Measurements from ENCODE around the gene SECISBP2. TPM values are rescaled to one million over a fixed set of nuclear protein-coding genes. Genes with fewer than 3 reads are reported as not detected.

SECISBP2 gene
- total and polyA plus RNA-seq, 2 donors, result 41.2 to 52.7 TPM

DNA sequence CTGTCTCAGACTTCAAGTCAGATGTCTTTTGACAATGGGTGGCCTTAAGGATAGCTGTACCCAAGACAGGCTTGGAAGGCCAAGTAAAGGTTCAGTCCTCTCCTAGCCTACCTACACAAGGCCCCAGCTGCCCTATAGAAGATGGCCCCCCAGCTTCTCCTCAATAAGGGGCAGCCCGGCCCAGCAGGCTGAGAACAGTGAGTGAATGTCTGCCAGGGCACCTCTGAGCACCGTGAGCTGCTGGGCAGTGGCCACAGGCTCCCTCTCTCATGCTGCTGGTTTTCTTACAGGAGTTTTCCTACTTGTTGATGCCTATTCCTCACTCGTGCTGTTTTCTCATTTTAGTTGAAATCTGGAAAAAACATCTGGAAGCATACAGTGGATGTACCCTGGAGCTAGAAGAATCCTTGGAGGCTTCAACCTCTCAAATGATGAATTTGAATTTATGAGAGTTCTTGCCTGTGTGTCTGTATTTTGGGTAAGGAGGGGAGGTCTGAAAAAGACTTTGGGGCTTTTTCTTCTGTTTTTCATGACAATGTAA lies 40.1 kb downstream of the SECISBP2 start:
- H3K4me1 ChIP-seq (ENCODE audit: control insufficient read depth in 2 of 2, insufficient read depth in 2 of 2, low read length in 2 of 2), result no peaks in the 10 kb centered on the region

DNA sequence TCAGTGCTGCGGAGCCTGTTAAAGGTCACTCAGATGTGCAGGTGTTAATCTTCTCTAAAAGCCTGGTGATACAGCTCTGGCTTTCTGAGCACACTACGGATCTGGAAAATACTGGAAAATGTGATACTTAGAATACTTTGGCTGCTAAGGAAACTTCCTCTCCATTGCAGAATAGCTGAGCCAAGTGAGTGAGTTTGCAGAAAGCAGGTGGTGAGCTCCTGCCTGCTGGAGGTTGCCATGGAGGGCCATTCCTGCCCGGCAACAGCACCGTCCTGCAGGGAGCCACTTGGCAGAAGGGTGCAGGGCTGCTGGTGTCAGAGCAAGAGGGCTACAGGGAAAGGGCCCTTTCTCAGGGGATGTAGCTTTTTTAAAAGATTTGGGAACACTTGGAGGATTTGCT lies 40.7 kb downstream of the SECISBP2 start:
- WGBS, result 94% methylated on average over 4 of the region's 4 CpGs
- H3K27me3 ChIP-seq (ENCODE audit: control insufficient read depth in 2 of 2, insufficient read depth in 1 of 2, low read length in 1 of 2), result no peaks in the 10 kb centered on the region
- H3K27ac ChIP-seq (ENCODE audit: low read depth in 1 of 2, low read length in 1 of 2), result no peak overlapping the region
- peaks cover 92 to 93% of the 10 kb centered on the region in 2 donors for H3K36me3 ChIP-seq (ENCODE audit: control insufficient read depth in 2 of 2, insufficient read depth in 2 of 2, low read length in 1 of 2)
- H3K4me1 ChIP-seq (ENCODE audit: control insufficient read depth in 2 of 2, insufficient read depth in 2 of 2, low read length in 2 of 2), result no peaks in the 10 kb centered on the region
- no peaks in the 10 kb centered on the region for H3K9me3 ChIP-seq (ENCODE audit: control insufficient read depth in 2 of 2, insufficient read depth in 1 of 2, low read length in 1 of 2)
- no peak for DNase-seq (ENCODE audit: low read depth in 6 of 9, low spot score in 9 of 9)
- H3K4me3 ChIP-seq (ENCODE audit: low read length in 2 of 2), result no peak overlapping the region

More for the DNA sequence above, 40.1 kb downstream of the SECISBP2 start:
- no peak overlapping the region for H3K4me3 ChIP-seq (ENCODE audit: low read length in 2 of 2)
- no peaks in the 10 kb centered on the region for H3K27me3 ChIP-seq (ENCODE audit: control insufficient read depth in 2 of 2, insufficient read depth in 1 of 2, low read length in 1 of 2)
- H3K27ac ChIP-seq (ENCODE audit: low read depth in 1 of 2, low read length in 1 of 2), result no peak overlapping the region
- H3K9me3 ChIP-seq (ENCODE audit: control insufficient read depth in 2 of 2, insufficient read depth in 1 of 2, low read length in 1 of 2), result no peaks in the 10 kb centered on the region
- 96% methylated on average over 3 of the region's 3 CpGs for WGBS
- no peak for DNase-seq (ENCODE audit: low read depth in 6 of 9, low spot score in 9 of 9)
- peaks cover 94 to 95% of the 10 kb centered on the region in 2 donors for H3K36me3 ChIP-seq (ENCODE audit: control insufficient read depth in 2 of 2, insufficient read depth in 2 of 2, low read length in 1 of 2)

DNA sequence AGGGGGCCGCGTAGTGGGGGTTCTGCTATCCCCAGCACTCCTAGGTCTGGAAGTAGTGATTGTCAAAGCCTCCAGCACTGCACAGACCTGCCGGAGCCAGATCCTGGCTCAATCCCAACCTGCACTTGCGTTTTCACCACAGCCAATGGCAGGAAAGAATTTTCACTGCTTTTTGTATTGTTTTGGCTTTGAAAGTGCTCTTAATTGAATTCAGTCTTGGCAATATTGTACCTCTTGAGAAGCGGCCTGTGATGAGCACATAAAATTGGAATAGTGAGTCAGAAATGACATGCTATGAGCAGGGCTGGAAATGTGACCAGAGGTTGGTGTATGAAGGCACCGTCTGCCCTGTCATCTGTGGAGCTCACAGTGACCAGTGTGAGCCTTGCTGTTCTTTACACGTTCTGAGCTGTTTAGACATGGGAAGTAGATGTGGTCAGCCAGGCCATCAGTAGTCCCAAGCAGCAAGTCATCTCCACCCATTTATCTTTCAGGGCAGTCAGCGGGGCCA lies 41.5 kb downstream of the SECISBP2 start:
- H3K27ac ChIP-seq (ENCODE audit: low read depth in 1 of 2, low read length in 1 of 2), result no peak overlapping the region
- peaks cover 86 to 87% of the 10 kb centered on the region in 2 donors for H3K36me3 ChIP-seq (ENCODE audit: control insufficient read depth in 2 of 2, insufficient read depth in 2 of 2, low read length in 1 of 2)
- no peak overlapping the region for H3K4me3 ChIP-seq (ENCODE audit: low read length in 2 of 2)
- WGBS, result 96% methylated on average over 8 of the region's 8 CpGs
- no peaks in the 10 kb centered on the region for H3K4me1 ChIP-seq (ENCODE audit: control insufficient read depth in 2 of 2, insufficient read depth in 2 of 2, low read length in 2 of 2)
- H3K27me3 ChIP-seq (ENCODE audit: control insufficient read depth in 2 of 2, insufficient read depth in 1 of 2, low read length in 1 of 2), result no peaks in the 10 kb centered on the region
- H3K9me3 ChIP-seq (ENCODE audit: control insufficient read depth in 2 of 2, insufficient read depth in 1 of 2, low read length in 1 of 2), result no peaks in the 10 kb centered on the region
- no peak for DNase-seq (ENCODE audit: low read depth in 6 of 9, low spot score in 9 of 9)

DNA sequence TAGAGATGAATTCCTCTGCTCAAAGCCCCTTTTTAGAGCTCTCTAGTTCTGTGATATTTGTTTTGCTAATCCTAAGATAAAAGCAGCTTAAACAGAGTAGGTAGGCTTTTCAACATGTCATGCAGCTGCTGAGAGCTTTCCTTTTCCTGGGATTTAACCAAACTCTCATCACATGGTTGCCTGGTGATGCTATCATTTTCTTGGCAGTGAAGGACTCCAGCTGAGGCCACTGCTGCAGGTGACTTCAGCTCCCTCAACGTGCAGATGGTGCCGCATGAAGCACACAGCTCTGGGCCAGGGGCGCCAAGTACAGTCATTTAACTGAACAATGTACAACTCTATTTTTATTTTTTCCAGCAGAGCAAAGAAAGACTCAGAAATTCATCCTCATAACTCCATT lies 42.2 kb downstream of the SECISBP2 start:
- no peak overlapping the region for H3K4me3 ChIP-seq (ENCODE audit: low read length in 2 of 2)
- H3K36me3 ChIP-seq (ENCODE audit: control insufficient read depth in 2 of 2, insufficient read depth in 2 of 2, low read length in 1 of 2), result peaks cover 79 to 82% of the 10 kb centered on the region in 2 donors
- no peaks in the 10 kb centered on the region for H3K4me1 ChIP-seq (ENCODE audit: control insufficient read depth in 2 of 2, insufficient read depth in 2 of 2, low read length in 2 of 2)
- DNase-seq (ENCODE audit: low read depth in 6 of 9, low spot score in 9 of 9), result no peak
- no peak overlapping the region for H3K27ac ChIP-seq (ENCODE audit: low read depth in 1 of 2, low read length in 1 of 2)
- H3K27me3 ChIP-seq (ENCODE audit: control insufficient read depth in 2 of 2, insufficient read depth in 1 of 2, low read length in 1 of 2), result no peaks in the 10 kb centered on the region
- 93% methylated on average over 3 of the region's 3 CpGs for WGBS
- no peaks in the 10 kb centered on the region for H3K9me3 ChIP-seq (ENCODE audit: control insufficient read depth in 2 of 2, insufficient read depth in 1 of 2, low read length in 1 of 2)

DNA sequence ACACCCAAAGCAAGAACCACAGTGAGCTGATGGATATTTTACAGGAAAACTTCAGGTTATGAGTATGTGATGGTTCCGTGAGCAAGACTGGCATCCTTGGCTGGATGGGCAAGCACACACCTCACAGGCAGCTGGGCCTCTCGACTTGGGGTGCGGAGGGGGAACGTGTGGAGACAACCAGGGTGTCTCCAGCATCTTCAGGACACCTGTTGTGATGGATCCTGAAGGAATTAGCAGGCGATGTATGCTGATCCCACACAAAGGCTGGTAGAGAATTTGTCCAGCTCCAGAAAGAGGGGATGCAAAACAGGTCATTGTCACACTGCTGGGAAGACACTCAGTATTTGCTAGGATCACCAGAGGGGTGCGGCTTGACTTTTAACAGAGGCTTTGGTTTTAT lies 42.7 kb downstream of the SECISBP2 start:
- 97% methylated on average over 6 of the region's 6 CpGs for WGBS
- no peaks in the 10 kb centered on the region for H3K27me3 ChIP-seq (ENCODE audit: control insufficient read depth in 2 of 2, insufficient read depth in 1 of 2, low read length in 1 of 2)

DNA sequence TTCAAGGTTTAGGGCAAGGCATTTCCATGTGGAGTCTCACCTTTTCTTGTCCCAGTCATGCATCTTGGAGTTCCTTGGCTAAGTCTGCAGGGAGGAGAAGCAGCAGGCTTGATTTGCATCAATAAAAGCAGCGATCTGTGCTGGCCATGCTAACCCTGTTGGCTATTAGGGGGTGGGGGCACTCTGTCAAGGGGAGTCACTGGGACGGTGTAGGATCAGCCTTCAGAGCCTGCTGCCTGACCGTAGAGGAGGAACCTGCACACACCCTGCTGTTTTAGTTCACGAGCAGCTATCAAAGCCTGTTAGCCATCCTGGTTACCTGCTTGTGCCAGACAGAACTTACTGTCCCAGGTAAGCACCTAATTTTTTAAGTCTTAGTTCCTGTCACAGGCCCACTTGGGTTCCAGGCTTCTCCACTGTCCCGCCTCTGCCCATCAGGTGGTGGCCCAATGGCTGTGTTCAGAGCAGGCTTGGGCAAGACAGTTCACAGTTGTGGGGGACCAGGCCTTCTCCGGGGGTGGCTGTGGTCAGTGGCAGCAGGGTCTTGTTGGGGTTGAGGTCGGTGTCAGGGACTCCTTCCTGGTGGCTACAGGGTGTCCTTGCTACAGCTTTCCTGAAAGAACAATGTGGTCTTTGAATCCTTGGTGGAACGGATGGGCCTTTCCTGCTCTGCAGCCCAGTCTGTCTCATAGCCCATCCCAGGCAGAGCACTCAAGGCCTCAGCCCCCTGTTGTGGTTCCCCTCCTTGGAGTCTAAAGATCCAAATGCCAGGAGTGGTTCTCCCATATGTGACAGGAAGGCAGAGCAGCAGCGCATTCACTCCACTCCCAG lies 43.7 kb downstream of the SECISBP2 start:
- DNase-seq (ENCODE audit: low read depth in 6 of 9, low spot score in 9 of 9), result no peak
- Histone ChIP-seq H3K27me3 (ENCODE audit: control insufficient read depth in 2 of 2, insufficient read depth in 1 of 2, low read length in 1 of 2) (no peaks in the 10 kb centered on the region), H3K36me3 (ENCODE audit: control insufficient read depth in 2 of 2, insufficient read depth in 2 of 2, low read length in 1 of 2) (peaks cover 65 to 67% of the 10 kb centered on the region in 2 donors), H3K27ac (ENCODE audit: low read depth in 1 of 2, low read length in 1 of 2) (no peak overlapping the region), H3K4me1 (ENCODE audit: control insufficient read depth in 2 of 2, insufficient read depth in 2 of 2, low read length in 2 of 2) (no peaks in the 10 kb centered on the region), H3K9me3 (ENCODE audit: control insufficient read depth in 2 of 2, insufficient read depth in 1 of 2, low read length in 1 of 2) (no peaks in the 10 kb centered on the region), H3K4me3 (ENCODE audit: low read length in 2 of 2) (no peak overlapping the region)
- over 99% methylated on average over 9 of the region's 9 CpGs for WGBS

More for the DNA sequence above, 42.7 kb downstream of the SECISBP2 start:
- Histone ChIP-seq H3K36me3 (ENCODE audit: control insufficient read depth in 2 of 2, insufficient read depth in 2 of 2, low read length in 1 of 2) (peaks cover 75 to 77% of the 10 kb centered on the region in 2 donors), H3K4me3 (ENCODE audit: low read length in 2 of 2) (no peak overlapping the region), H3K9me3 (ENCODE audit: control insufficient read depth in 2 of 2, insufficient read depth in 1 of 2, low read length in 1 of 2) (no peaks in the 10 kb centered on the region), H3K4me1 (ENCODE audit: control insufficient read depth in 2 of 2, insufficient read depth in 2 of 2, low read length in 2 of 2) (no peaks in the 10 kb centered on the region), H3K27ac (ENCODE audit: low read depth in 1 of 2, low read length in 1 of 2) (no peak overlapping the region)
- DNase-seq (ENCODE audit: low read depth in 6 of 9, low spot score in 9 of 9), result no peak

DNA sequence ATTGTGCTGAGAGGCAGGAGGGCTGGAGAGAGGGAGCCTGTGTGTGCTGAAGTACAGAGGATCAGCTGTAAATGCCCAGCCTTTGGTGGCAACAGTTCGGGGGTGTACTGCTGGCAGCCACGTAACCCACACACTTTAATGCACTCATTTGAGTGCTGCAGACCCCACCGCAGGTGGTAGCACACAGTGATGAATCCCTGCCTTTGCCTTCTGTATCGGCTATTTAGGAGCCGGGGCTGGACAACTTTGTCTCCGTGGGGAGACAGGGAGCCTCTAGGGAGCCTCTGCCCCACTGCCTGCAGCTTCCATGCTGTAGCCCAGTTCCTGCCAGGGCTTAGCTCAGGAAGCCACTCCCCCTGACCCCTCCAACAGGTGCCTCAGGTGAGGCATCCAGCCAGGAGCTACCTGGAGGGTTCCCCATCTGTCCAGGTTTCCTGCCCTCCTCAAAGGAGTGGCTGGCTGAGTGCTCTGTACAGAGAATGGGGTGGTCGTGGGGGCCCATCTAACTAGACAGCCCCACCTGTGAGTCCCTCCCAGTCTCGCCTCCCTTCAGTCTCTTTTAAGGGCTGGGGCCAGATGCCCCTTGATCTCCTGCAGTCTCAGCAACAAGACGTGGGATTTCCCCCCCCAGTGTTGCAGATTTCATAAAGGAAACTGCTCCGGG lies 44.5 kb downstream of the SECISBP2 start:
- Histone ChIP-seq H3K4me3 (ENCODE audit: low read length in 2 of 2) (no peak overlapping the region), H3K4me1 (ENCODE audit: control insufficient read depth in 2 of 2, insufficient read depth in 2 of 2, low read length in 2 of 2) (no peaks in the 10 kb centered on the region), H3K27me3 (ENCODE audit: control insufficient read depth in 2 of 2, insufficient read depth in 1 of 2, low read length in 1 of 2) (no peaks in the 10 kb centered on the region), H3K9me3 (ENCODE audit: control insufficient read depth in 2 of 2, insufficient read depth in 1 of 2, low read length in 1 of 2) (no peaks in the 10 kb centered on the region), H3K27ac (ENCODE audit: low read depth in 1 of 2, low read length in 1 of 2) (no peak overlapping the region), H3K36me3 (ENCODE audit: control insufficient read depth in 2 of 2, insufficient read depth in 2 of 2, low read length in 1 of 2) (peaks cover 58 to 60% of the 10 kb centered on the region in 2 donors)
- 98% methylated on average over 10 of the region's 10 CpGs for WGBS
- no peak for DNase-seq (ENCODE audit: low read depth in 6 of 9, low spot score in 9 of 9)

DNA sequence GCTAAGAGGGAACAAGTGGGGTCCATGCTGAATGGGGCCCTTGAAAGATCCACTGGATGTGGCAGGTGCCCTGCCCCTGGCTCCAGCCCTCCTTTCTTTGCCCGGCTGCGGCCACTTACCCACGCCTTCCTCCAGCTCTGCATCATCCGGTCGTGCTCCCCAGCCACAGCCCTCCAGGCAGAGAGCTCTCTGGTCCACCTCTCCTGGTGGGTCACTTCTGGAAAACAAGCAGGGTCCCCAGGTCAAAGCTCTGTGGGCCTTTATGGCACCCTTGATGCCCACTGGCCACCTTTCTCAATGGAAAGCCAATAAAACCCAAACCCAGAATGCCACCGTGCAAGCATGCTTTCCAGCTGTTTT lies 45.0 kb downstream of the SECISBP2 start:
- Histone ChIP-seq H3K36me3 (ENCODE audit: control insufficient read depth in 2 of 2, insufficient read depth in 2 of 2, low read length in 1 of 2) (peaks cover 53 to 54% of the 10 kb centered on the region in 2 donors), H3K9me3 (ENCODE audit: control insufficient read depth in 2 of 2, insufficient read depth in 1 of 2, low read length in 1 of 2) (no peaks in the 10 kb centered on the region), H3K27me3 (ENCODE audit: control insufficient read depth in 2 of 2, insufficient read depth in 1 of 2, low read length in 1 of 2) (no peaks in the 10 kb centered on the region), H3K4me1 (ENCODE audit: control insufficient read depth in 2 of 2, insufficient read depth in 2 of 2, low read length in 2 of 2) (no peaks in the 10 kb centered on the region), H3K4me3 (ENCODE audit: low read length in 2 of 2) (no peak overlapping the region), H3K27ac (ENCODE audit: low read depth in 1 of 2, low read length in 1 of 2) (no peak overlapping the region)
- DNase-seq (ENCODE audit: low read depth in 6 of 9, low spot score in 9 of 9), result no peak
- WGBS, result 97% methylated on average over 6 of the region's 6 CpGs
